ENCODE results near the gene TAS2R31. TPM values are rescaled to one million over a fixed set of nuclear protein-coding genes. Genes with fewer than 3 reads are reported as not detected.
"Not testable (repeated sequence)": the region's sequence is repeated elsewhere in the genome, so short reads cannot be mapped to it uniquely, and the experiment has no call there.

TAS2R31 gene
- total and polyA plus RNA-seq, 10 of the 15 experiments (the other 5 are each of a cell fraction or from before 2014, with no cell fraction given): 0.09 to 4.9 (median 0.77) TPM

DNA sequence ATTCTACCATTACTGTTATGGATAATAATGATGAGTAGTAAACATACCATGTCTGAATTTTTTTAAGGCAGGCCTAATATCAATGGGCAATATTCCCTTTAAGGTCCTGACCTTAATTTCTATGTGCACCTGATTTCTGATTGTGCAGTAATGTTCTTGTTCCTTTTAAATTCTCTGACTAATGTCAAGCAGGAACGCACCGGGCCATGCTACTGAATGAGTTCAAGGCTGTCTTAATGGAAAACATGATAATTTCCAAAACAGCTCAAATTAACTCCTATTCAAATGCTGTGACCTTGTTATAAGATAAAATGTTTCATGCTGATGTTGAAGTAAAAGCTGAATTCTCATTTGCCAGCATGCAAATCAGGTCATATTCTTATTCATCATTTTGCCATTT, 24.1 kb upstream of the TAS2R31 start:
- Histone ChIP-seq H2AFZ (ENCODE audit: control insufficient read depth, low read depth, low read length) (no peak overlapping the region), H4K20me1 (ENCODE audit: control insufficient read depth, insufficient read depth) (no peaks in the 10 kb centered on the region), H3K9me3 (replicated peaks; ENCODE audit: control insufficient read depth, insufficient read depth, low read length) (no peaks in the 10 kb centered on the region; the same call in none of the 3 replicates), H3K27ac (ENCODE audit: control insufficient read depth, insufficient read depth) (no peak overlapping the region), H3K4me1 (ENCODE audit: control insufficient read depth, insufficient read depth, low read length) (no peaks in the 10 kb centered on the region), H3K4me3 (no peak overlapping the region), H3K4me2 (ENCODE audit: control insufficient read depth, insufficient read depth) (no peak overlapping the region), H3K36me3 (ENCODE audit: control insufficient read depth in 2 of 2, insufficient read depth in 2 of 2, low read length in 1 of 2) (no peaks in the 10 kb centered on the region; a peak in 1 of 4 replicates), H3K27me3 (replicated peaks in 1 of 2; ENCODE audit: control insufficient read depth in 2 of 2, insufficient read depth in 2 of 2, low read length in 1 of 2) (no peaks in the 10 kb centered on the region), H3K9ac (ENCODE audit: control insufficient read depth, insufficient read depth, low read length) (no peak overlapping the region), H3K79me2 (ENCODE audit: control insufficient read depth, insufficient read depth, low read length) (no peaks in the 10 kb centered on the region)
- in situ Hi-C loops (cut with MboI) (no loop called here), intact Hi-C loops (cut with micrococcal nuclease; ENCODE audit: unreplicated experiment) (no loop called here)
- POLR2A ChIA-PET: no interaction called here
- FAIRE-seq (no peak), ATAC-seq (no peak), DNase-seq (ENCODE audit: low read depth, low spot score) (no peak)
- WGBS (ENCODE audit: insufficient coverage, insufficient replicate concordance, low lambda C conversion rate, missing lambda C conversion rate): 100% methylated on average over 2 of the region's 2 CpGs
- SMC1A ChIA-PET (ENCODE audit: uncharacterized antibody, unreplicated experiment): no interaction called here
- RAD21 ChIA-PET (ENCODE audit: unreplicated experiment): no interaction called here
- CTCF ChIA-PET: no interaction called here
- TF ChIP-seq, protein P1, sequence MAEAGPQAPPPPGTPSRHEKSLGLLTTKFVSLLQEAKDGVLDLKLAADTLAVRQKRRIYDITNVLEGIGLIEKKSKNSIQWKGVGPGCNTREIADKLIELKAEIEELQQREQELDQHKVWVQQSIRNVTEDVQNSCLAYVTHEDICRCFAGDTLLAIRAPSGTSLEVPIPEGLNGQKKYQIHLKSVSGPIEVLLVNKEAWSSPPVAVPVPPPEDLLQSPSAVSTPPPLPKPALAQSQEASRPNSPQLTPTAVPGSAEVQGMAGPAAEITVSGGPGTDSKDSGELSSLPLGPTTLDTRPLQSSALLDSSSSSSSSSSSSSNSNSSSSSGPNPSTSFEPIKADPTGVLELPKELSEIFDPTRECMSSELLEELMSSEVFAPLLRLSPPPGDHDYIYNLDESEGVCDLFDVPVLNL (IDR thresholded peaks at IDR 0.05; ENCODE audit: low read depth, low read length): no peak
- TF ChIP-seq ZNF217 (IDR thresholded peaks at IDR 0.05): no peak
- TF ChIP-seq CBX5 (IDR thresholded peaks at IDR 0.05; ENCODE audit: low read depth): no peak
- no peak for TF ChIP-seq MYC (IDR thresholded peaks at IDR 0.05; ENCODE audit: insufficient read depth, insufficient read length, insufficient replicate concordance, low read length, severe bottlenecking)
- no peak for TF ChIP-seq MEF2A (IDR thresholded peaks at IDR 0.05; ENCODE audit: insufficient read depth, low read depth, low read length)
- TF ChIP-seq NRF1 (conservative IDR thresholded peaks at IDR 0.05; ENCODE audit: low read depth, low read length): no peak
- no peak for TF ChIP-seq EGR1 (IDR thresholded peaks at IDR 0.05; ENCODE audit: borderline replicate concordance in 1 of 2, low read depth in 2 of 2, low read length in 2 of 2)
- TF ChIP-seq SREBF1 (IDR thresholded peaks at IDR 0.05; ENCODE audit: low read length): no peak
- TF ChIP-seq, protein P2, sequence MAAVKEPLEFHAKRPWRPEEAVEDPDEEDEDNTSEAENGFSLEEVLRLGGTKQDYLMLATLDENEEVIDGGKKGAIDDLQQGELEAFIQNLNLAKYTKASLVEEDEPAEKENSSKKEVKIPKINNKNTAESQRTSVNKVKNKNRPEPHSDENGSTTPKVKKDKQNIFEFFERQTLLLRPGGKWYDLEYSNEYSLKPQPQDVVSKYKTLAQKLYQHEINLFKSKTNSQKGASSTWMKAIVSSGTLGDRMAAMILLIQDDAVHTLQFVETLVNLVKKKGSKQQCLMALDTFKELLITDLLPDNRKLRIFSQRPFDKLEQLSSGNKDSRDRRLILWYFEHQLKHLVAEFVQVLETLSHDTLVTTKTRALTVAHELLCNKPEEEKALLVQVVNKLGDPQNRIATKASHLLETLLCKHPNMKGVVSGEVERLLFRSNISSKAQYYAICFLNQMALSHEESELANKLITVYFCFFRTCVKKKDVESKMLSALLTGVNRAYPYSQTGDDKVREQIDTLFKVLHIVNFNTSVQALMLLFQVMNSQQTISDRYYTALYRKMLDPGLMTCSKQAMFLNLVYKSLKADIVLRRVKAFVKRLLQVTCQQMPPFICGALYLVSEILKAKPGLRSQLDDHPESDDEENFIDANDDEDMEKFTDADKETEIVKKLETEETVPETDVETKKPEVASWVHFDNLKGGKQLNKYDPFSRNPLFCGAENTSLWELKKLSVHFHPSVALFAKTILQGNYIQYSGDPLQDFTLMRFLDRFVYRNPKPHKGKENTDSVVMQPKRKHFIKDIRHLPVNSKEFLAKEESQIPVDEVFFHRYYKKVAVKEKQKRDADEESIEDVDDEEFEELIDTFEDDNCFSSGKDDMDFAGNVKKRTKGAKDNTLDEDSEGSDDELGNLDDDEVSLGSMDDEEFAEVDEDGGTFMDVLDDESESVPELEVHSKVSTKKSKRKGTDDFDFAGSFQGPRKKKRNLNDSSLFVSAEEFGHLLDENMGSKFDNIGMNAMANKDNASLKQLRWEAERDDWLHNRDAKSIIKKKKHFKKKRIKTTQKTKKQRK (IDR thresholded peaks at IDR 0.05; ENCODE audit: low read depth, low read length): no peak
- no peak for TF ChIP-seq ZBED1 (IDR thresholded peaks at IDR 0.05; ENCODE audit: borderline replicate concordance)
- BruUV-seq (replicated peaks): no TSS peak

DNA sequence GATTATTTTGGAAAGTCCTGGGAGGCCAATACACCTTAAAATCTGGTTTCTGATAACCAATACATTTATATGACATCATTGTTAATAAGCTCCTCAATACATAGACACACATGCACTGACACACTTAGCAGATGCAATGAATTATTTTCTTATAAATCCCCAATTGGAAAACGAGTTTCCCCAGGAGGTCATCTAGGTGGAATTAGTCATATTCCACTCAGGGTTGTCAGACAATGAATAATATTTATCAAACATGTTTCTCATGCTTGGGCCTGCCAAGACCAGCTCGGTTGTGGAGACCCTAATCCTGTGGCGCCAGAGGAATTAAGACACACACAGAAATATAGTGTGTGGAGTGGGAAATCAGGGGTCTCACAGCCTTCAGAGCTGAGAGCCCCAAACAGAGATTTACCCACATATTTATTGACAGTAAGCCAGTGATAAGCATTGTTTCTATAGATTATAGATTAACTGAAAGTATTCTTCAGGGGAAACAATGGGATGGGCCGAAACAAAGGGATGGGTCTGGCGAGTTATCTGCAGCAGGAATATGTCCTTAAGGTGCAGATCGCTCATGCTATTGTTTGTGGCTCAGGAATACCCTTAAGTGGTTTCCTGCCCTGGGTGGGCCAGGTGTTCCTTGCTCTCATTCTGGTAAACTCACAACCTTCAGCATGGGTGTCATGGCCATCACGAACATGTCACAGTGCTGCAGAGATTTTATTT, 18.8 kb upstream of the TAS2R31 start:
- intact Hi-C loops (cut with micrococcal nuclease; ENCODE audit: unreplicated experiment); ATAC-seq; BruUV-seq (replicated peaks); H3K4me2 ChIP-seq (ENCODE audit: control insufficient read depth, insufficient read depth); H3K9me3 ChIP-seq (replicated peaks; ENCODE audit: control insufficient read depth, insufficient read depth, low read length); H2AFZ ChIP-seq (ENCODE audit: control insufficient read depth, low read depth, low read length); SMC1A ChIA-PET (ENCODE audit: uncharacterized antibody, unreplicated experiment); in situ Hi-C loops (cut with MboI); H3K4me1 ChIP-seq (ENCODE audit: control insufficient read depth, insufficient read depth, low read length); FAIRE-seq; DNase-seq (ENCODE audit: low read depth, low spot score); H3K4me3 ChIP-seq; H3K36me3 ChIP-seq (ENCODE audit: control insufficient read depth in 2 of 2, insufficient read depth in 2 of 2, low read length in 1 of 2); H3K79me2 ChIP-seq (ENCODE audit: control insufficient read depth, insufficient read depth, low read length); H4K20me1 ChIP-seq (ENCODE audit: control insufficient read depth, insufficient read depth); H3K9ac ChIP-seq (ENCODE audit: control insufficient read depth, insufficient read depth, low read length); POLR2A ChIA-PET; H3K27ac ChIP-seq (ENCODE audit: control insufficient read depth, insufficient read depth); H3K27me3 ChIP-seq (replicated peaks in 1 of 2; ENCODE audit: control insufficient read depth in 2 of 2, insufficient read depth in 2 of 2, low read length in 1 of 2): not testable (repeated sequence)
- ChIA-PET CTCF (interaction anchor here (0.5 kb wide), 1 partner anchor 1656 kb away, joined by 3 read pairs; no protein-coding TSS in a partner anchor), RAD21 (ENCODE audit: unreplicated experiment) (interaction anchor here (0.6 kb wide), 1 partner anchor 15 kb away, joined by 3 read pairs; no protein-coding TSS in a partner anchor)
- whole genome bisulfite sequencing (ENCODE audit: insufficient coverage, insufficient replicate concordance, low lambda C conversion rate, missing lambda C conversion rate): 96% methylated on average over 7 of the region's 7 CpGs
